ENCODE data around the gene TTC31. TPM values are rescaled to one million over a fixed set of nuclear protein-coding genes. Genes with fewer than 3 reads are reported as not detected.

TTC31 gene
- total RNA-seq, 1 donor from 2014 or later, result 20.9 TPM

- H3K4me3 ChIP-seq (ENCODE audit: low read depth, low read length), result no peak overlapping the region
- no peak for TF ChIP-seq CTCF (conservative IDR thresholded peaks at IDR 0.05; ENCODE audit: low read depth, low read length)
- DNase-seq (ENCODE audit: low read depth), result no peak
Observed at GRCh38 chr2:74540291-74540690, 57.4 kb downstream of the TTC31 start.

DNA sequence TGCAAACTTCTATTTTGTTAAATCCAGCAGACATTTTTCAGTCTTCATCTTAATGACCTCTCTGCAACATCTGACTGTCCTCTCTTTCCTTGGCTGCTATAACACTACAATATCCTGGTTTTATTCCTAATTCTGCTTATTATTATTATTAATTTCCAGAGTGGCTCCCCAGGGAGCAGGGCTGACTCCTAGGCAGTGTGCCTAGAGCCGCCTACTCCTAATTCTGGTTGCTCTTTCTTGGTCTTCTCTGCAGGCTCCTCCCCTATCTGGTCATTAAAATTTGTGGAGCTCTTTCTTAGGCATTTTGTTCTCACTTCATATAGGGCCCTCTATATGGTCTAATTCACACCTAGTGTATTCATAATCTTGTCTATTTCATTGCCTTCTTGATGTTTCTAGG lies 60.1 kb downstream of the TTC31 start:
- DNase-seq (ENCODE audit: low read depth), result no peak
- H3K4me3 ChIP-seq (ENCODE audit: low read depth, low read length), result no peak overlapping the region
- no peak for TF ChIP-seq CTCF (conservative IDR thresholded peaks at IDR 0.05; ENCODE audit: low read depth, low read length)

Other genes with a start within 250 kb of the TTC31 start
- under 0.01 and 0.14 TPM in 2 replicates for gene SLC4A5, start 139.7 kb upstream of the TTC31 start, total RNA-seq
- gene DCTN1, start 102.8 kb upstream of the TTC31 start, total RNA-seq, result 93.1 and 96.3 TPM in 2 replicates
- gene C2orf81, start 61.5 kb upstream of the TTC31 start, total RNA-seq, result 2.7 and 4.1 TPM in 2 replicates
- gene WDR54, start 61.4 kb upstream of the TTC31 start, total RNA-seq, result 45.1 and 61.7 TPM in 2 replicates
- gene RTKN, start 41.1 kb upstream of the TTC31 start, total RNA-seq, result 77.3 and 85.3 TPM in 2 replicates
- 5.3 and 7.0 TPM in 2 replicates for gene INO80B, start 28.0 kb upstream of the TTC31 start, total RNA-seq
- gene WBP1, start 24.6 kb upstream of the TTC31 start, total RNA-seq, result 36.2 and 84.3 TPM in 2 replicates
- gene MOGS, start 17.7 kb upstream of the TTC31 start, total RNA-seq, result 63.1 and 83.1 TPM in 2 replicates
- gene MRPL53, start 10.4 kb upstream of the TTC31 start, total RNA-seq, result 34.2 and 61.1 TPM in 2 replicates
- 3.9 and 5.8 TPM in 2 replicates for gene CCDC142, start 83 bp upstream of the TTC31 start, total RNA-seq
- gene LBX2, start 16.5 kb downstream of the TTC31 start, total RNA-seq, result 1.3 and 1.7 TPM in 2 replicates
- 16.3 and 21.6 TPM in 2 replicates for gene PCGF1, start 24.6 kb downstream of the TTC31 start, total RNA-seq
- not detected in 2 replicates for gene TLX2, start 31.4 kb downstream of the TTC31 start, total RNA-seq
- not detected in 2 replicates for gene DQX1, start 43.1 kb downstream of the TTC31 start, total RNA-seq
- 86.4 and 136 TPM in 2 replicates for gene AUP1, start 46.6 kb downstream of the TTC31 start, total RNA-seq
- gene HTRA2, start 46.9 kb downstream of the TTC31 start, total RNA-seq, result 25.1 and 42.0 TPM in 2 replicates
- gene LOXL3, start 70.9 kb downstream of the TTC31 start, total RNA-seq, result 5.9 and 6.6 TPM in 2 replicates
- gene DOK1, start 71.6 kb downstream of the TTC31 start, total RNA-seq, result 30.5 and 35.7 TPM in 2 replicates
- gene M1AP, start 165.2 kb downstream of the TTC31 start, total RNA-seq, result 1.7 and 2.5 TPM in 2 replicates
- 10.3 and 13.8 TPM in 2 replicates for gene SEMA4F, start 171.2 kb downstream of the TTC31 start, total RNA-seq

Measured in epithelial cell of proximal tubule (primary cell).